K562 (cell line): Measurements from ENCODE around the gene INKA2.

Source experiments
- ATF1 ChIP-seq, 2 experiments: fragments of 450-650 bp in 1 of 2; IDR thresholded peaks; 2 replicates each; pipeline ENCODE4 v1.6.1; 2016; ENCODE audit warnings: missing compliant biosample characterization in 1 of 2, missing genetic modification characterization in 1 of 2
- BRCA1 ChIP-seq, 2 experiments: fragments of 450-650 bp in 1 of 2; sonication (generic) in 1 of 2; formaldehyde crosslinking in 1 of 2; IDR thresholded peaks; 2 replicates each; pipeline versions ENCODE4 v1.5.0 to v1.6.1; 2017 to 2020; ENCODE audit warnings: mild to moderate bottlenecking in 1 of 2, missing genetic modification reagents in 1 of 2
- PCBP2 ChIP-seq: fragments of 200-400 bp; formaldehyde crosslinking; IDR thresholded peaks from 2 replicates; pipeline ENCODE4 v1.6.1; 2018; ENCODE audit warnings: low read length, low read depth, mild to moderate bottlenecking, moderate library complexity; ENCODE audit not compliant: poor library complexity, severe bottlenecking
- TF ChIP-seq, protein P1 (sequence below), 3 experiments: IDR thresholded peaks in 2 of 3; conservative IDR thresholded peaks in 1 of 3; 2 replicates each; pipeline ENCODE4 v1.5.1; 2011 to 2012; ENCODE audit warnings: low read length in 3 of 3, mild to moderate bottlenecking in 3 of 3, control low read depth in 2 of 3, improper control_type of control experiment in 1 of 3, inconsistent platforms in 1 of 3, low read depth in 1 of 3, mixed read lengths in 1 of 3, moderate library complexity in 1 of 3; ENCODE audit not compliant: insufficient read depth in 2 of 3
- TF ChIP-seq, protein P2 (sequence below): fragments of 450-650 bp; IDR thresholded peaks from 2 replicates; pipeline ENCODE4 v1.6.1; 2016; ENCODE audit warnings: missing biosample characterization, missing genetic modification characterization
- TF ChIP-seq, protein P3 (sequence below): fragments of 450-650 bp; IDR thresholded peaks from 2 replicates; pipeline ENCODE4 v1.7.1; 2018; ENCODE audit warnings: mild to moderate bottlenecking, low read depth; ENCODE audit not compliant: partially characterized antibody
- TF ChIP-seq, protein P4 (sequence below): sonication (generic); formaldehyde crosslinking; IDR thresholded peaks from 2 replicates; pipeline ENCODE4 v1.8.0; 2022; ENCODE audit warnings: missing genetic modification reagents, mild to moderate bottlenecking, borderline replicate concordance

DNA sequence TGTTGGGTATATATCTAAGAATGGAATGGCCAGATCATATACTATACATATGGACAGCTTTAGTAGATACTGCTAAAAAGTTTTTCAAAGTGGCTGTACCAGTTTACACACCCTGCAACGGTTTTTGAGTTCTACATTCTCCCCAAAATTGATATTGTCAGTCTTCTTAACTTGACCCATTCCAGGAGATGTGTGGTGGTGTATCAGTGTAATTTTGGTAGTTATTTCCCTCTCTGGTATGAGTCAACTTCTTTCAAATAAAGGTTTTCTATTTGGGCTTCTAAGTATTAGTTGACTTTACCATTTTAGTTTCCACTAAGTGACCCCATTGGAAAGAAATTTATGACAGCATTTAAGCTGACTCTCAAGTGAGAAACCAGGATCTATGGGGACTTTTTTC is 29.2 kb downstream of the INKA2 start:
- TF ChIP-seq, protein P1, sequence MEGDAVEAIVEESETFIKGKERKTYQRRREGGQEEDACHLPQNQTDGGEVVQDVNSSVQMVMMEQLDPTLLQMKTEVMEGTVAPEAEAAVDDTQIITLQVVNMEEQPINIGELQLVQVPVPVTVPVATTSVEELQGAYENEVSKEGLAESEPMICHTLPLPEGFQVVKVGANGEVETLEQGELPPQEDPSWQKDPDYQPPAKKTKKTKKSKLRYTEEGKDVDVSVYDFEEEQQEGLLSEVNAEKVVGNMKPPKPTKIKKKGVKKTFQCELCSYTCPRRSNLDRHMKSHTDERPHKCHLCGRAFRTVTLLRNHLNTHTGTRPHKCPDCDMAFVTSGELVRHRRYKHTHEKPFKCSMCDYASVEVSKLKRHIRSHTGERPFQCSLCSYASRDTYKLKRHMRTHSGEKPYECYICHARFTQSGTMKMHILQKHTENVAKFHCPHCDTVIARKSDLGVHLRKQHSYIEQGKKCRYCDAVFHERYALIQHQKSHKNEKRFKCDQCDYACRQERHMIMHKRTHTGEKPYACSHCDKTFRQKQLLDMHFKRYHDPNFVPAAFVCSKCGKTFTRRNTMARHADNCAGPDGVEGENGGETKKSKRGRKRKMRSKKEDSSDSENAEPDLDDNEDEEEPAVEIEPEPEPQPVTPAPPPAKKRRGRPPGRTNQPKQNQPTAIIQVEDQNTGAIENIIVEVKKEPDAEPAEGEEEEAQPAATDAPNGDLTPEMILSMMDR (IDR thresholded peaks at IDR 0.05 in 2 of 3, conservative IDR thresholded peaks at IDR 0.05 in 1 of 3; ENCODE audit: insufficient read depth in 2 of 3, low read depth in 1 of 3, low read length in 3 of 3) = no peak
- TF ChIP-seq, protein P2, sequence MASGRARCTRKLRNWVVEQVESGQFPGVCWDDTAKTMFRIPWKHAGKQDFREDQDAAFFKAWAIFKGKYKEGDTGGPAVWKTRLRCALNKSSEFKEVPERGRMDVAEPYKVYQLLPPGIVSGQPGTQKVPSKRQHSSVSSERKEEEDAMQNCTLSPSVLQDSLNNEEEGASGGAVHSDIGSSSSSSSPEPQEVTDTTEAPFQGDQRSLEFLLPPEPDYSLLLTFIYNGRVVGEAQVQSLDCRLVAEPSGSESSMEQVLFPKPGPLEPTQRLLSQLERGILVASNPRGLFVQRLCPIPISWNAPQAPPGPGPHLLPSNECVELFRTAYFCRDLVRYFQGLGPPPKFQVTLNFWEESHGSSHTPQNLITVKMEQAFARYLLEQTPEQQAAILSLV (tag) = no peak
- TF ChIP-seq PCBP2 = no peak
- no peak for TF ChIP-seq ATF1 (CRISPR knock-in tag; IDR thresholded peaks at IDR 0.05)
- no peak for TF ChIP-seq ATF1 (tag; IDR thresholded peaks at IDR 0.05)
- TF ChIP-seq, protein P3, sequence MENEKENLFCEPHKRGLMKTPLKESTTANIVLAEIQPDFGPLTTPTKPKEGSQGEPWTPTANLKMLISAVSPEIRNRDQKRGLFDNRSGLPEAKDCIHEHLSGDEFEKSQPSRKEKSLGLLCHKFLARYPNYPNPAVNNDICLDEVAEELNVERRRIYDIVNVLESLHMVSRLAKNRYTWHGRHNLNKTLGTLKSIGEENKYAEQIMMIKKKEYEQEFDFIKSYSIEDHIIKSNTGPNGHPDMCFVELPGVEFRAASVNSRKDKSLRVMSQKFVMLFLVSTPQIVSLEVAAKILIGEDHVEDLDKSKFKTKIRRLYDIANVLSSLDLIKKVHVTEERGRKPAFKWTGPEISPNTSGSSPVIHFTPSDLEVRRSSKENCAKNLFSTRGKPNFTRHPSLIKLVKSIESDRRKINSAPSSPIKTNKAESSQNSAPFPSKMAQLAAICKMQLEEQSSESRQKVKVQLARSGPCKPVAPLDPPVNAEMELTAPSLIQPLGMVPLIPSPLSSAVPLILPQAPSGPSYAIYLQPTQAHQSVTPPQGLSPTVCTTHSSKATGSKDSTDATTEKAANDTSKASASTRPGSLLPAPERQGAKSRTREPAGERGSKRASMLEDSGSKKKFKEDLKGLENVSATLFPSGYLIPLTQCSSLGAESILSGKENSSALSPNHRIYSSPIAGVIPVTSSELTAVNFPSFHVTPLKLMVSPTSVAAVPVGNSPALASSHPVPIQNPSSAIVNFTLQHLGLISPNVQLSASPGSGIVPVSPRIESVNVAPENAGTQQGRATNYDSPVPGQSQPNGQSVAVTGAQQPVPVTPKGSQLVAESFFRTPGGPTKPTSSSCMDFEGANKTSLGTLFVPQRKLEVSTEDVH = no peak
- TF ChIP-seq, protein P4, sequence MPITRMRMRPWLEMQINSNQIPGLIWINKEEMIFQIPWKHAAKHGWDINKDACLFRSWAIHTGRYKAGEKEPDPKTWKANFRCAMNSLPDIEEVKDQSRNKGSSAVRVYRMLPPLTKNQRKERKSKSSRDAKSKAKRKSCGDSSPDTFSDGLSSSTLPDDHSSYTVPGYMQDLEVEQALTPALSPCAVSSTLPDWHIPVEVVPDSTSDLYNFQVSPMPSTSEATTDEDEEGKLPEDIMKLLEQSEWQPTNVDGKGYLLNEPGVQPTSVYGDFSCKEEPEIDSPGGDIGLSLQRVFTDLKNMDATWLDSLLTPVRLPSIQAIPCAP (CRISPR knock-in tag) = no peak
- no peak for TF ChIP-seq BRCA1 (IDR thresholded peaks at IDR 0.05)
- no peak for TF ChIP-seq BRCA1 (CRISPR knock-in tag; IDR thresholded peaks at IDR 0.05)
